A673 (cell line): ENCODE measurements around the gene LYSMD4. TPM values are rescaled to one million over a fixed set of nuclear protein-coding genes. Genes with fewer than 3 reads are reported as not detected.
A peak's percentile ranks its signal among the peaks of the same experiment; 100 is the strongest.

Source experiments
- BruUV-seq: library from RNA; stranded (reverse); fragments of 400-500 nt; replicated peaks from 2 replicates; lab custom pipeline; 2021; lab: Mats Ljungman, UMichigan
- CTCF ChIA-PET: fragments of 300-600 bp; sonication (Branson Sonifier 250); formaldehyde crosslinking; loops from one replicate; lab custom pipeline; 2022; ENCODE audit warnings: antibody characterized with exemption; lab: Charles Lee
- POLR2A ChIA-PET: fragments of 300-600 bp; sonication (Branson Sonifier 250); formaldehyde crosslinking; loops from one replicate; lab custom pipeline; 2022; ENCODE audit warnings: antibody characterized with exemption; ENCODE audit not compliant: low non-redundant PET; lab: Charles Lee
- DNase-seq: peaks from one replicate; pipeline ENCODE4 v3.0.0-alpha.2; 2015; ENCODE audit warnings: low spot score
- H3K27ac ChIP-seq: fragments of 200-600 bp; sonication (generic); 2 replicates; pipeline ENCODE4 v1.5.1; 2016; ENCODE audit warnings: mixed run types, low read depth, mild to moderate bottlenecking, mixed read lengths, antibody characterized with exemption, low read length; ENCODE audit not compliant: poor library complexity, severe bottlenecking
- H3K27me3 ChIP-seq: fragments of 200-600 bp; sonication (generic); replicated peaks from 2 replicates; pipeline ENCODE4 v1.6.1; 2017; ENCODE audit warnings: mixed run types, low read depth, mild to moderate bottlenecking, mixed read lengths, antibody characterized with exemption, low read length; ENCODE audit not compliant: insufficient read depth, poor library complexity
- H3K36me3 ChIP-seq: fragments of 200-600 bp; sonication (generic); 2 replicates; pipeline ENCODE4 v1.6.1; 2016; ENCODE audit warnings: mixed run types, mild to moderate bottlenecking, mixed read lengths, antibody characterized with exemption, low read length; ENCODE audit not compliant: insufficient read depth, poor library complexity, severe bottlenecking
- H3K4me1 ChIP-seq: fragments of 200-600 bp; sonication (generic); 2 replicates; pipeline ENCODE4 v1.6.1; 2017; ENCODE audit warnings: mixed run types, mild to moderate bottlenecking, mixed read lengths, antibody characterized with exemption, low read length; ENCODE audit not compliant: insufficient read depth, poor library complexity, severe bottlenecking
- H3K4me3 ChIP-seq: fragments of 200-600 bp; sonication (generic); 2 replicates; pipeline ENCODE4 v1.5.1; 2016; ENCODE audit warnings: low read depth, mixed run types, mild to moderate bottlenecking, mixed read lengths, low read length; ENCODE audit not compliant: poor library complexity, severe bottlenecking
- H3K9me3 ChIP-seq: fragments of 200-600 bp; sonication (generic); 2 replicates; pipeline ENCODE4 v1.6.1; 2016; ENCODE audit warnings: mixed run types, low read depth, mild to moderate bottlenecking, mixed read lengths, antibody characterized with exemption, low read length; ENCODE audit not compliant: poor library complexity, severe bottlenecking
- CTCF ChIP-seq: fragments of 300-800, 200-600 bp; sonication (generic); conservative IDR thresholded peaks from 2 replicates; pipeline ENCODE4 v1.5.1; 2017; ENCODE audit warnings: low read depth, mild to moderate bottlenecking, antibody characterized with exemption, low read length, moderate library complexity, mixed read lengths
- EZH2 ChIP-seq: fragments of 200-600 bp; sonication (generic); IDR thresholded peaks from 2 replicates; pipeline ENCODE4 v1.6.1; 2017; ENCODE audit warnings: borderline replicate concordance, low read depth, mild to moderate bottlenecking, mixed read lengths, antibody characterized with exemption, low read length; ENCODE audit not compliant: poor library complexity, severe bottlenecking
- intact Hi-C: fragments of 100-400 bp; cut with micrococcal nuclease; formaldehyde crosslinking; loops from one replicate; pipeline ENCODE4 v1.10.0; 2022; ENCODE audit not compliant: unreplicated experiment
- total RNA-seq: library from RNA; stranded (reverse); gene quantifications from 2 replicates; pipeline ENCODE4 v1.2.3, GENCODE V29; 2021

LYSMD4 gene
- total RNA-seq, 1 experiment from 2014 or later: 5.8 TPM

GRCh38 chr15:99702895-99703602, 30.2 kb downstream of the LYSMD4 start:
- CTCF ChIA-PET: interaction anchor here (0.6 to 1.9 kb wide), 3 partner anchors 81 to 1876 kb away, joined by 3 to 36 read pairs (median 4); no protein-coding TSS in a partner anchor
- Histone ChIP-seq H3K27me3 (no peaks in the 10 kb centered on the region), H3K9me3 (no peaks in the 10 kb centered on the region), H3K36me3 (no peaks in the 10 kb centered on the region), H3K4me3 (no peak overlapping the region), H3K4me1 (peaks cover 15% of the 10 kb centered on the region), H3K27ac (peak overlapping the region; percentile 65)
- intact Hi-C loops: loop anchor here (5.0 kb wide), 3 partner anchors 136 to 1261 kb away; partner anchors contain the start of gene MEF2A
- TSS peak; percentile 76 for BruUV-seq
- DNase-seq: no peak
- no peak for TF ChIP-seq EZH2
- TF ChIP-seq CTCF: no peak
- POLR2A ChIA-PET: interaction anchor here (0.6 kb wide), 1 partner anchor 422 kb away, joined by 3 read pairs; no protein-coding TSS in a partner anchor

- DNase-seq: no peak
- ChIA-PET CTCF (no interaction called here), POLR2A (no interaction called here)
- Histone ChIP-seq H3K36me3 (peaks cover 10% of the 10 kb centered on the region), H3K27ac (no peak overlapping the region), H3K4me3 (no peak overlapping the region), H3K4me1 (no peaks in the 10 kb centered on the region), H3K9me3 (no peaks in the 10 kb centered on the region), H3K27me3 (no peaks in the 10 kb centered on the region)
- TF ChIP-seq EZH2 (no peak), CTCF (no peak)
- BruUV-seq: no TSS peak
- intact Hi-C loops: no loop called here
Measured at GRCh38 chr15:99696096-99696495, 37.1 kb downstream of the LYSMD4 start.

- no peaks in the 10 kb centered on the region for H3K4me1 ChIP-seq
- no peaks in the 10 kb centered on the region for H3K9me3 ChIP-seq
- no peak overlapping the region for H3K27ac ChIP-seq
- DNase-seq: no peak
- no peak overlapping the region for H3K4me3 ChIP-seq
- no peaks in the 10 kb centered on the region for H3K27me3 ChIP-seq
- intact Hi-C loops: no loop called here
- ChIA-PET POLR2A (no interaction called here), CTCF (no interaction called here)
- no TSS peak for BruUV-seq
- H3K36me3 ChIP-seq: peaks cover 16% of the 10 kb centered on the region
- TF ChIP-seq EZH2 (no peak), CTCF (no peak)
Measured at GRCh38 chr15:99692825-99693224, 40.4 kb downstream of the LYSMD4 start.
